Measurements from ENCODE around the gene FAM227A. TPM values are rescaled to one million over a fixed set of nuclear protein-coding genes. Genes with fewer than 3 reads are reported as not detected.
"Not testable (repeated sequence)": the region's sequence is repeated elsewhere in the genome, so short reads cannot be mapped to it uniquely, and the experiment has no call there.

FAM227A gene
- total and polyA plus RNA-seq, 8 donors = under 0.01 to 39.1 (median 0.81) TPM

DNA sequence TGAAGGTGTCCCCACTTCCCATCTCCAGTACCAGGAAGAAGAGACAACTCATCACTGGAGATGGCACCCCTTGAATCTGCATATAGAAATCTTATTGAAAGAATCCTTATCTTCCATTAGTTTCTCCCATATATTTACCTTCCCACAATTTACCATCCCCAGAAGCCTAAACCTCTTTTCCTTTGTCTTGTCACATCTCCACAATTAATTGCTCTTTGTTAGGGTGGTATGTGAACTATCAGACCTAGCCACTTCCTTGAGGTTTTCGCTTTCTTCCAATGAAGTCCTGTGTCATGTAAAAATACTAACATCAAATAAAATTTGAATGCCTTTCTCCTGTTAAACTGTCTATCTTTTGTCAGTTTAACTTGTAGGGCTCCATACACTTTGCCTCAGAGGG is 37.9 kb downstream of the FAM227A start:
- no peaks in the 10 kb centered on the region for H3K27me3 ChIP-seq
- 93 to 100% (median 98%) methylated on average over 1 of the region's 1 CpG for WGBS, 5 donors

GRCh38 chr22:38615064-38615405 is 41.2 kb downstream of the FAM227A start:
- DNase-seq; H3K36me3 ChIP-seq; H3K9me3 ChIP-seq; H3K4me3 ChIP-seq; H3K27ac ChIP-seq; H3K4me1 ChIP-seq; intact Hi-C loops (cut with DNase I; ENCODE audit: low total_unique reads); H3K27me3 ChIP-seq: not testable (repeated sequence)
- 85 to 94% (median 92%) methylated on average over 9 of the region's 9 CpGs for WGBS, 5 donors

More for the DNA sequence above, 37.9 kb downstream of the FAM227A start:
- Histone ChIP-seq H3K4me3 (no peak overlapping the region), H3K27ac (no peak overlapping the region), H3K36me3 (no peaks in the 10 kb centered on the region), H3K9me3 (no peaks in the 10 kb centered on the region), H3K4me1 (no peaks in the 10 kb centered on the region)
- intact Hi-C loops (cut with DNase I; ENCODE audit: low total_unique reads) = no loop called here
- DNase-seq = no peak
- TF ChIP-seq EP300 (IDR thresholded peaks at IDR 0.05) = no peak
- TF ChIP-seq POLR2A (IDR thresholded peaks at IDR 0.05) = no peak
- no peak for TF ChIP-seq POLR2AphosphoS5 (IDR thresholded peaks at IDR 0.05)
- TF ChIP-seq, protein P1, sequence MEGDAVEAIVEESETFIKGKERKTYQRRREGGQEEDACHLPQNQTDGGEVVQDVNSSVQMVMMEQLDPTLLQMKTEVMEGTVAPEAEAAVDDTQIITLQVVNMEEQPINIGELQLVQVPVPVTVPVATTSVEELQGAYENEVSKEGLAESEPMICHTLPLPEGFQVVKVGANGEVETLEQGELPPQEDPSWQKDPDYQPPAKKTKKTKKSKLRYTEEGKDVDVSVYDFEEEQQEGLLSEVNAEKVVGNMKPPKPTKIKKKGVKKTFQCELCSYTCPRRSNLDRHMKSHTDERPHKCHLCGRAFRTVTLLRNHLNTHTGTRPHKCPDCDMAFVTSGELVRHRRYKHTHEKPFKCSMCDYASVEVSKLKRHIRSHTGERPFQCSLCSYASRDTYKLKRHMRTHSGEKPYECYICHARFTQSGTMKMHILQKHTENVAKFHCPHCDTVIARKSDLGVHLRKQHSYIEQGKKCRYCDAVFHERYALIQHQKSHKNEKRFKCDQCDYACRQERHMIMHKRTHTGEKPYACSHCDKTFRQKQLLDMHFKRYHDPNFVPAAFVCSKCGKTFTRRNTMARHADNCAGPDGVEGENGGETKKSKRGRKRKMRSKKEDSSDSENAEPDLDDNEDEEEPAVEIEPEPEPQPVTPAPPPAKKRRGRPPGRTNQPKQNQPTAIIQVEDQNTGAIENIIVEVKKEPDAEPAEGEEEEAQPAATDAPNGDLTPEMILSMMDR (IDR thresholded peaks at IDR 0.05) = no peak

DNA sequence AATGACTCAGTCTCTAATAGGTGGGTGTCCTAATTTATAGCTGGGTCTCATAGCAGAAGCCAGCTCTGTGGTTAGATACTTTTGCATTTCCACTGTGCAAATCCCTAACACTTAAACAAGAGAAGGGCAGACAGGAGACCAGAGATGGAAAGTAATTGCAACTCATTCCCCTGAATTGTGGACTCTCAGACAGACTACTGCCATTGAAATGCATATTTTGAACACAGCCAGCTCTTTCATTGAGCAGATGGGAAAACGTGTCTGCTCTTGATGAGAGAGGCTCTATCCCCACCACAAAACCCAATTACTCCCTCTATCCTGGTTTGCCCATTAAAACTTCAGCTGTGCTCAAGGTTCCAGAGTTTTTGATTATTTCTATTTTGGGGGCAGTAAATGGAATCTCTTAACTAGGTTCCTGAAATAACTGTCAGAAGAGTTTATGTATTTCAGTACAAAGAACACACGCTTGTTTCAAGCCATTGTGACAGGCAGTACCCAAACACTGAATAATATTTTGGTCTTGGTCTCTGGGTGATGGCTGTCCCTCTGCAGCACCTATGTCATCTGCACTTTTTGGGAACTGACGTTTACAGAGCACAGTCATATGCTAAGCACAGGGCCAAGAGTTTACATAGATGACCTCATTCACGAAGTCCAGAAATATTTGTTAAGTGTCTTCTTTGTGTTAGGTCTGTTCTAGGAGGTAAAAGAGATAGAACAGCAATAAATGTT is 41.7 kb downstream of the FAM227A start:
- no peaks in the 10 kb centered on the region for H3K27me3 ChIP-seq
- H3K36me3 ChIP-seq = no peaks in the 10 kb centered on the region
- no peaks in the 10 kb centered on the region for H3K9me3 ChIP-seq
- 59 to 78% (median 69%) methylated on average over 4 of the region's 4 CpGs for WGBS, 5 donors
- TF ChIP-seq, protein P1 (IDR thresholded peaks at IDR 0.05) = no peak
- TF ChIP-seq POLR2AphosphoS5 (IDR thresholded peaks at IDR 0.05) (no peak), EP300 (IDR thresholded peaks at IDR 0.05) (no peak), POLR2A (IDR thresholded peaks at IDR 0.05) (no peak)
- intact Hi-C loops (cut with DNase I; ENCODE audit: low total_unique reads) = no loop called here
- H3K27ac ChIP-seq = no peak overlapping the region
- no peaks in the 10 kb centered on the region for H3K4me1 ChIP-seq
- H3K4me3 ChIP-seq = no peak overlapping the region
- DNase-seq = no peak

DNA sequence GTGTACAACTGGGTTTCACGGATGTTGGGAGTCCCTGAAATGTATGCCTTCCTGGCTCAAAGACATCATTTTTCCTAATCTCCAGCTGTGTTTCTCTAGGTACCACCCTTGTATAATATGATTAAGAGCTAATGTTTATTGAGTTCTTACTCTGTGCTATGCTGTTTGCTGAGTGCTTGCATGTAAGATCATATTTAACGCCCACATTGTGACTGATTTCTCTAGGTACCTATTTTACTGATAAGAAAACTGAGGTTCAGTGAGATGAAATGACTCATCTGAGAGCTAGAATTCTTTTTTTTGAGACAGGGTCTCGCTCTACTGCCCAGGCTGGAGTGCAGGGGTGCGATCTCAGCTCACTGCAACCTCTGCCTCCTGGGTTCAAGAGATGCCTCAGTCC is 42.6 kb downstream of the FAM227A start:
- intact Hi-C loops (cut with DNase I; ENCODE audit: low total_unique reads) = no loop called here
- Histone ChIP-seq H3K4me1 (no peaks in the 10 kb centered on the region), H3K9me3 (no peaks in the 10 kb centered on the region), H3K4me3 (no peak overlapping the region), H3K27me3 (no peaks in the 10 kb centered on the region), H3K27ac (no peak overlapping the region), H3K36me3 (no peaks in the 10 kb centered on the region)
- TF ChIP-seq POLR2AphosphoS5 (IDR thresholded peaks at IDR 0.05) = no peak
- TF ChIP-seq, protein P1 (IDR thresholded peaks at IDR 0.05) = no peak
- no peak for TF ChIP-seq EP300 (IDR thresholded peaks at IDR 0.05)
- TF ChIP-seq POLR2A (IDR thresholded peaks at IDR 0.05) = no peak
- WGBS, 5 donors = 59 to 75% (median 70%) methylated on average over 4 of the region's 4 CpGs
- no peak for DNase-seq

GRCh38 chr22:38612217-38613006 is 43.8 kb downstream of the FAM227A start:
- H3K27ac ChIP-seq = no peak overlapping the region
- H3K36me3 ChIP-seq = no peaks in the 10 kb centered on the region
- TF ChIP-seq POLR2A (IDR thresholded peaks at IDR 0.05) (no peak), POLR2AphosphoS5 (IDR thresholded peaks at IDR 0.05) (no peak), EP300 (IDR thresholded peaks at IDR 0.05) (no peak)
- TF ChIP-seq, protein P1 (IDR thresholded peaks at IDR 0.05) = no peak
- H3K4me1 ChIP-seq = no peaks in the 10 kb centered on the region
- H3K4me3 ChIP-seq = no peak overlapping the region
- H3K27me3 ChIP-seq = no peaks in the 10 kb centered on the region
- intact Hi-C loops (cut with DNase I; ENCODE audit: low total_unique reads) = no loop called here
- whole genome bisulfite sequencing, 5 donors = 87 to 94% (median 88%) methylated on average over 5 of the region's 5 CpGs
- DNase-seq = no peak
- H3K9me3 ChIP-seq = no peaks in the 10 kb centered on the region

All from stomach (tissue), 9 donors.